GM18873 (cell line): ENCODE measurements around the gene PDSS2.
"Not testable (repeated sequence)": the region's sequence is repeated elsewhere in the genome, so short reads cannot be mapped to it uniquely, and the experiment has no call there.

Source experiments
- ATAC-seq: cut with Tn5 transposase; IDR thresholded peaks from one replicate; pipeline ENCODE4 v1.9.1; 2021; ENCODE audit warnings: mild to moderate bottlenecking, moderate library complexity, moderate number of reproducible peaks; ENCODE audit not compliant: unreplicated experiment, low FRiP score

Gene PDSS2

GRCh38 chr6:107369493-107369892 is 89.9 kb downstream of the PDSS2 start:
- no peak for ATAC-seq

GRCh38 chr6:107368471-107368870 is 90.9 kb downstream of the PDSS2 start:
- no peak for ATAC-seq

GRCh38 chr6:107364173-107364572 is 95.2 kb downstream of the PDSS2 start:
- not testable (repeated sequence) for ATAC-seq

GRCh38 chr6:107361753-107362604 is 97.4 kb downstream of the PDSS2 start:
- no peak for ATAC-seq

GRCh38 chr6:107360476-107360875 is 98.9 kb downstream of the PDSS2 start:
- no peak for ATAC-seq

- no peak for ATAC-seq
Observed at GRCh38 chr6:107357842-107358241, 101.5 kb downstream of the PDSS2 start.

- no peak for ATAC-seq
Observed at GRCh38 chr6:107357031-107357430, 102.3 kb downstream of the PDSS2 start.

- no peak for ATAC-seq
Observed at GRCh38 chr6:107355659-107356058, 103.7 kb downstream of the PDSS2 start.

- ATAC-seq = no peak
Observed at GRCh38 chr6:107354451-107354850, 104.9 kb downstream of the PDSS2 start.

GRCh38 chr6:107353773-107354382 is 105.5 kb downstream of the PDSS2 start:
- ATAC-seq = no peak

GRCh38 chr6:107348224-107348623 is 111.1 kb downstream of the PDSS2 start:
- ATAC-seq = no peak

GRCh38 chr6:107345393-107345792 is 114.0 kb downstream of the PDSS2 start:
- ATAC-seq = no peak

GRCh38 chr6:107344981-107345380 is 114.4 kb downstream of the PDSS2 start:
- no peak for ATAC-seq

GRCh38 chr6:107344383-107344782 is 115.0 kb downstream of the PDSS2 start:
- ATAC-seq = no peak

GRCh38 chr6:107342144-107342543 is 117.2 kb downstream of the PDSS2 start:
- ATAC-seq = no peak

- no peak for ATAC-seq
Observed at GRCh38 chr6:107340881-107341280, 118.5 kb downstream of the PDSS2 start.

- no peak for ATAC-seq
Observed at GRCh38 chr6:107337191-107337741, 122.1 kb downstream of the PDSS2 start.

GRCh38 chr6:107334026-107334425 is 125.3 kb downstream of the PDSS2 start:
- ATAC-seq = no peak

- no peak for ATAC-seq
Observed at GRCh38 chr6:107333491-107333890, 125.9 kb downstream of the PDSS2 start.

- no peak for ATAC-seq
Observed at GRCh38 chr6:107331409-107332386, 127.7 kb downstream of the PDSS2 start.
